Endothelial cell of umbilical vein (primary cell): ENCODE measurements around the gene CPLANE2. TPM values are rescaled to one million over a fixed set of nuclear protein-coding genes. Genes with fewer than 3 reads are reported as not detected.

Experiments used
- BruUV-seq: library from RNA; stranded (reverse); fragments of 400-500 nt; replicated peaks from 2 replicates; lab custom pipeline; 2021; lab: Mats Ljungman, UMichigan
- CTCF ChIA-PET: fragments of 300-600, 350-600 bp; sonication (Branson Sonifier 250); formaldehyde crosslinking; loops from one replicate; lab custom pipeline; 2021; ENCODE audit warnings: antibody characterized with exemption, inconsistent platforms; lab: Charles Lee
- POLR2A ChIA-PET: fragments of 300-600, 350-600 bp; sonication (Branson Sonifier 250); formaldehyde crosslinking; loops from one replicate; lab custom pipeline; 2021; ENCODE audit warnings: antibody characterized with exemption, inconsistent platforms; lab: Charles Lee
- DNase-seq: peaks from one replicate; pipeline ENCODE4 v3.0.0-alpha.2; 2011; ENCODE audit warnings: low read depth, low spot score
- FAIRE-seq: peaks from 2 replicates; lab custom pipeline; 2011; peaks lifted over from hg19 to GRCh38; lab: Jason Lieb, UNC
- H2AFZ ChIP-seq: 2 replicates; pipeline ENCODE4 v1.6.0; 2012; ENCODE audit warnings: low read depth, low read length, control low read depth, inconsistent platforms
- H3K27ac ChIP-seq: 2 replicates; pipeline ENCODE4 v1.5.1; 2011; ENCODE audit warnings: low read depth, mild to moderate bottlenecking, control low read depth, low read length, moderate library complexity; ENCODE audit not compliant: insufficient read depth
- H3K27me3 ChIP-seq, 2 experiments: 2 replicates each; pipeline versions ENCODE4 v1.6.0 to v1.6.1; 2011; ENCODE audit warnings: low read length in 2 of 2, mixed read lengths in 1 of 2; ENCODE audit not compliant: control insufficient read depth in 2 of 2, insufficient read depth in 2 of 2
- H3K36me3 ChIP-seq, 2 experiments: 2 replicates in 1 of 2; 3 replicates in 1 of 2; pipeline ENCODE4 v1.5.1; 2011; ENCODE audit warnings: low read length in 2 of 2, mild to moderate bottlenecking in 1 of 2, moderate library complexity in 1 of 2; ENCODE audit not compliant: control insufficient read depth in 2 of 2, insufficient read depth in 2 of 2; ENCODE audit errors: extremely low read depth in 1 of 2
- H3K4me1 ChIP-seq: 3 replicates; pipeline ENCODE4 v1.5.1; 2011; ENCODE audit warnings: mild to moderate bottlenecking, low read length; ENCODE audit not compliant: control insufficient read depth, insufficient read depth; ENCODE audit errors: extremely low read depth
- H3K4me2 ChIP-seq: 2 replicates; pipeline ENCODE4 v1.6.1; 2011; ENCODE audit warnings: low read length, control low read depth, mixed read lengths; ENCODE audit not compliant: insufficient read depth
- H3K4me3 ChIP-seq, 3 experiments: fragments of 200-600 bp in 1 of 3; sonication (generic), shearing (Covaris generic) in 1 of 3; replicated peaks in 1 of 3; 2 replicates each; pipeline ENCODE4 v1.5.1; 2011 to 2016; ENCODE audit warnings: control low read depth in 3 of 3, low read length in 3 of 3, mild to moderate bottlenecking in 2 of 3, inconsistent platforms in 1 of 3, low read depth in 1 of 3, moderate library complexity in 1 of 3; ENCODE audit not compliant: insufficient read depth in 1 of 3
- H3K79me2 ChIP-seq: 2 replicates; pipeline ENCODE4 v1.6.0; 2012; ENCODE audit warnings: low read length, inconsistent platforms; ENCODE audit not compliant: control insufficient read depth, insufficient read depth
- H3K9ac ChIP-seq: replicated peaks from 2 replicates; pipeline ENCODE3; 2011; ENCODE audit warnings: low read length, control low read depth; ENCODE audit not compliant: insufficient read depth; ENCODE audit errors: extremely low read depth
- H3K9me1 ChIP-seq: replicated peaks from 3 replicates; pipeline ENCODE4 v1.6.0; 2011; ENCODE audit warnings: mild to moderate bottlenecking, low read length; ENCODE audit not compliant: control insufficient read depth, insufficient read depth; ENCODE audit errors: extremely low read depth
- H3K9me3 ChIP-seq: replicated peaks from 2 replicates; pipeline ENCODE4 v1.5.1; 2012; ENCODE audit warnings: low read length, inconsistent platforms; ENCODE audit not compliant: control insufficient read depth, insufficient read depth
- H4K20me1 ChIP-seq: replicated peaks from 2 replicates; pipeline ENCODE3; 2011; ENCODE audit warnings: mild to moderate bottlenecking, low read length; ENCODE audit not compliant: control insufficient read depth, insufficient read depth; ENCODE audit errors: extremely low read depth
- EZH2 ChIP-seq: IDR thresholded peaks from 2 replicates; pipeline ENCODE4 v1.6.1; 2012; ENCODE audit warnings: borderline replicate concordance, low read depth, mild to moderate bottlenecking, moderate library complexity, low read length, inconsistent platforms; ENCODE audit not compliant: severe bottlenecking
- FOS ChIP-seq: IDR thresholded peaks from 2 replicates; pipeline ENCODE4 v1.6.1; 2011; ENCODE audit warnings: mild to moderate bottlenecking, low read length, moderate library complexity, borderline replicate concordance; ENCODE audit not compliant: insufficient read depth
- GATA2 ChIP-seq: IDR thresholded peaks from 2 replicates; pipeline ENCODE4 v1.7.0; 2011; ENCODE audit warnings: low read depth, mild to moderate bottlenecking, moderate library complexity, mixed read lengths, low read length; ENCODE audit not compliant: insufficient read length, insufficient read depth
- MYC ChIP-seq: IDR thresholded peaks from one replicate; pipeline ENCODE4 v1.6.1; 2011; ENCODE audit warnings: mild to moderate bottlenecking, low read depth, low read length
- POLR2A ChIP-seq: IDR thresholded peaks from 2 replicates; pipeline ENCODE4 v1.6.1; 2012; ENCODE audit warnings: low read depth, mild to moderate bottlenecking, control low read depth, low read length
- POLR2AphosphoS5 ChIP-seq: IDR thresholded peaks from 2 replicates; pipeline ENCODE4 v1.6.1; 2012; ENCODE audit warnings: low read depth, mild to moderate bottlenecking, control low read depth, low read length, moderate library complexity; ENCODE audit not compliant: insufficient read depth
- dilution Hi-C: fragments of 300-500 bp; cut with MboI; formaldehyde crosslinking; loops from one replicate; pipeline ENCODE4 v1.15.0; 2019; ENCODE audit warnings: low sequenced_read_pairs; ENCODE audit not compliant: extremely low pct_ligation_motif_present
- intact Hi-C: fragments of 100-400 bp; cut with micrococcal nuclease; formaldehyde crosslinking; loops from one replicate; pipeline ENCODE4 v1.10.0; 2022
- polyA plus RNA-seq, 4 experiments: library from polyadenylated mRNA; depleted of rRNA in 3 of 4; stranded (reverse) in 3 of 4; unstranded in 1 of 4; fragments of >200 nt; gene quantifications; 2 replicates each; pipeline versions ENCODE4 v1.2.1 to v1.2.3, GENCODE V29; 2011 to 2012; ENCODE audit warnings: missing spikeins in 1 of 4
- total RNA-seq: library from RNA; stranded (reverse); gene quantifications from 2 replicates; pipeline ENCODE4 v1.2.3, GENCODE V29; 2021
- TF ChIP-seq, protein P1 (sequence below), 2 donors: IDR thresholded peaks; 1 replicate in 1 of 2; 2 replicates in 1 of 2; pipeline ENCODE4 v1.5.1; 2011; ENCODE audit warnings: low read length in 2 of 2, mild to moderate bottlenecking in 2 of 2, moderate library complexity in 2 of 2, control low read depth in 1 of 2, inconsistent platforms in 1 of 2, low read depth in 1 of 2; ENCODE audit not compliant: insufficient read depth in 1 of 2; ENCODE audit errors: extremely low read depth in 1 of 2
- TF ChIP-seq, protein P2 (sequence below): IDR thresholded peaks from 2 replicates; pipeline ENCODE4 v1.6.1; 2011; ENCODE audit not compliant: insufficient read depth, insufficient read length

CPLANE2 gene
- total and polyA plus RNA-seq, 2 donors (not counting 3 experiments of a cell fraction or from before 2014, with no cell fraction given): 3.9 to 4.6 TPM

DNA sequence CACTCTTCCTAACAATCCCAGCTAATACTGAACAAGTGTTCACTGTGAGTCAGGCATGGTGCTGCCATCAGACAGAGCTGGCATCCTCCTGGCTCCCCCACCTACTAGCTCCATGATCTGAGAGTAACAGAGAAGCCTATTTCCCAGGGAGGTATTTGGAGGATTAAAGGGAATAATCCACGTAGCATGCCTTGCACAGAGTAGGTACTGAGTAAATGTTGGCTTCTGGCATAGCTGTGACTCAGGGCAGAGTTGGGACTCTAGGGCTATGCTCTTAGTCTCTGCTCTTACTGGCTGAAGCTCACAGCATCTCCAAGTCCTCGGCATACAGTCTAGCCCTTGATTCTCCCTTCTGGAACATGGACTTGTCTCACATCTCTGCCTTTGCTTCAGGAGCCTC lies 32.8 kb downstream of the CPLANE2 start:
- CTCF ChIA-PET: interaction anchor here (1.0 to 3.5 kb wide), 6 partner anchors 10 to 159 kb away, joined by 3 to 29 read pairs (median 7); partner anchors contain the start of gene FAM131C
- no peak for TF ChIP-seq POLR2A
- no peak for TF ChIP-seq FOS
- TF ChIP-seq, protein P1, sequence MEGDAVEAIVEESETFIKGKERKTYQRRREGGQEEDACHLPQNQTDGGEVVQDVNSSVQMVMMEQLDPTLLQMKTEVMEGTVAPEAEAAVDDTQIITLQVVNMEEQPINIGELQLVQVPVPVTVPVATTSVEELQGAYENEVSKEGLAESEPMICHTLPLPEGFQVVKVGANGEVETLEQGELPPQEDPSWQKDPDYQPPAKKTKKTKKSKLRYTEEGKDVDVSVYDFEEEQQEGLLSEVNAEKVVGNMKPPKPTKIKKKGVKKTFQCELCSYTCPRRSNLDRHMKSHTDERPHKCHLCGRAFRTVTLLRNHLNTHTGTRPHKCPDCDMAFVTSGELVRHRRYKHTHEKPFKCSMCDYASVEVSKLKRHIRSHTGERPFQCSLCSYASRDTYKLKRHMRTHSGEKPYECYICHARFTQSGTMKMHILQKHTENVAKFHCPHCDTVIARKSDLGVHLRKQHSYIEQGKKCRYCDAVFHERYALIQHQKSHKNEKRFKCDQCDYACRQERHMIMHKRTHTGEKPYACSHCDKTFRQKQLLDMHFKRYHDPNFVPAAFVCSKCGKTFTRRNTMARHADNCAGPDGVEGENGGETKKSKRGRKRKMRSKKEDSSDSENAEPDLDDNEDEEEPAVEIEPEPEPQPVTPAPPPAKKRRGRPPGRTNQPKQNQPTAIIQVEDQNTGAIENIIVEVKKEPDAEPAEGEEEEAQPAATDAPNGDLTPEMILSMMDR (IDR thresholded peaks at IDR 0.05; ENCODE audit: extremely low read depth in 1 of 2, insufficient read depth in 1 of 2, low read depth in 1 of 2, low read length in 2 of 2): no peak
- TF ChIP-seq MYC: no peak
- TF ChIP-seq POLR2AphosphoS5: no peak
- TF ChIP-seq, protein P2, sequence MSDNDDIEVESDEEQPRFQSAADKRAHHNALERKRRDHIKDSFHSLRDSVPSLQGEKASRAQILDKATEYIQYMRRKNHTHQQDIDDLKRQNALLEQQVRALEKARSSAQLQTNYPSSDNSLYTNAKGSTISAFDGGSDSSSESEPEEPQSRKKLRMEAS: no peak
- no peak for TF ChIP-seq EZH2
- no peak for TF ChIP-seq GATA2
- no peak for FAIRE-seq

More for the DNA sequence above, 32.8 kb downstream of the CPLANE2 start:
- Histone ChIP-seq H3K9me1 (no peaks in the 10 kb centered on the region), H3K4me3 (no peak overlapping the region), H3K27ac (no peak overlapping the region), H3K4me2 (no peak overlapping the region), H3K27me3 (no peaks in the 10 kb centered on the region), H2AFZ (no peak overlapping the region), H3K9me3 (no peaks in the 10 kb centered on the region), H4K20me1 (no peaks in the 10 kb centered on the region), H3K9ac (no peak overlapping the region), H3K4me1 (peaks cover 9% of the 10 kb centered on the region), H3K79me2 (no peaks in the 10 kb centered on the region), H3K36me3 (no peaks in the 10 kb centered on the region)
- intact Hi-C loops (loop anchor here (10.0 kb wide), 1 partner anchor 241 kb away; the partner anchor contains the start of gene NECAP2), dilution Hi-C loops (no loop called here)
- POLR2A ChIA-PET: interaction anchor here (0.8 kb wide), 1 partner anchor 12 kb away, joined by 3 read pairs; no protein-coding TSS in a partner anchor
- BruUV-seq: no TSS peak
- no peak for DNase-seq
